Gastroesophageal sphincter (tissue), 4 donors: ENCODE measurements around the gene SERPINI2. TPM values are rescaled to one million over a fixed set of nuclear protein-coding genes. Genes with fewer than 3 reads are reported as not detected.
"Not testable (repeated sequence)": the region's sequence is repeated elsewhere in the genome, so short reads cannot be mapped to it uniquely, and the experiment has no call there.

Experiments
- ATAC-seq: fragments of 150-250 bp; one replicate; pipeline ENCODE4 v1.9.1; 2016; ENCODE audit warnings: mild to moderate bottlenecking, moderate library complexity
- H3K27ac ChIP-seq, 4 donors: fragments of 200-600 bp; sonication (generic) in 3 of 4; 1 replicate in 3 of 4; 2 replicates in 1 of 4; pipeline ENCODE4 v1.5.1; 2016 to 2019
- H3K27me3 ChIP-seq: fragments of 200-600 bp; sonication (generic); one replicate; pipeline ENCODE4 v1.5.1; 2019
- H3K36me3 ChIP-seq, 2 donors: fragments of 200-600 bp; sonication (generic); one replicate each; pipeline ENCODE4 v1.5.1; 2019; ENCODE audit warnings: control low read depth in 1 of 2
- H3K4me1 ChIP-seq, 3 donors: fragments of 200-600 bp; sonication (generic); 1 replicate in 2 of 3; 2 replicates in 1 of 3; pipeline ENCODE4 v1.5.1; 2016 to 2019; ENCODE audit warnings: control low read depth in 2 of 3
- H3K4me3 ChIP-seq, 2 donors: fragments of 200-600 bp; sonication (generic); one replicate each; pipeline ENCODE4 v1.5.1; 2019; ENCODE audit warnings: mild to moderate bottlenecking in 1 of 2, moderate library complexity in 1 of 2
- H3K9me3 ChIP-seq, 3 donors: fragments of 200-600 bp; sonication (generic); one replicate each; pipeline ENCODE4 v1.5.1; 2017 to 2019; ENCODE audit warnings: control low read depth in 2 of 3
- EP300 ChIP-seq: sonication (generic); formaldehyde crosslinking; IDR thresholded peaks from one replicate; pipeline ENCODE4 v1.6.1; 2017; ENCODE audit warnings: antibody characterized with exemption, mild to moderate bottlenecking
- POLR2A ChIP-seq, 2 donors: fragments of 450-650 bp; IDR thresholded peaks; one replicate each; pipeline ENCODE4 v1.6.1; 2017; ENCODE audit warnings: antibody characterized with exemption in 2 of 2, mild to moderate bottlenecking in 2 of 2, moderate library complexity in 1 of 2
- POLR2AphosphoS5 ChIP-seq: sonication (generic); formaldehyde crosslinking; IDR thresholded peaks from one replicate; pipeline ENCODE4 v1.6.1; 2017; ENCODE audit warnings: antibody characterized with exemption
- WGBS, 2 donors: methylation state at CpG; one replicate each; pipeline ENCODE4 v1.1.5; 2018; ENCODE audit warnings: low coverage in 1 of 2; 5-methylcytosine and 5-hydroxymethylcytosine counted together
- total RNA-seq, 4 donors: library from RNA; depleted of rRNA; stranded (reverse); fragments of >200 nt; gene quantifications; one replicate each; pipeline ENCODE4 v1.1.0, GENCODE V29; 2016
- TF ChIP-seq, protein P1 (sequence below), 4 experiments: fragments of 200-600 bp in 2 of 4; fragments of 450-650 bp in 2 of 4; sonication (generic) in 1 of 4; IDR thresholded peaks; one replicate each; pipeline ENCODE4 v1.5.1; 2017 to 2019; ENCODE audit warnings: antibody characterized with exemption in 4 of 4, mild to moderate bottlenecking in 2 of 4, moderate library complexity in 2 of 4

The SERPINI2 gene
- total RNA-seq, 4 donors from 2014 or later, result 0.94 TPM; not detected in 3

DNA sequence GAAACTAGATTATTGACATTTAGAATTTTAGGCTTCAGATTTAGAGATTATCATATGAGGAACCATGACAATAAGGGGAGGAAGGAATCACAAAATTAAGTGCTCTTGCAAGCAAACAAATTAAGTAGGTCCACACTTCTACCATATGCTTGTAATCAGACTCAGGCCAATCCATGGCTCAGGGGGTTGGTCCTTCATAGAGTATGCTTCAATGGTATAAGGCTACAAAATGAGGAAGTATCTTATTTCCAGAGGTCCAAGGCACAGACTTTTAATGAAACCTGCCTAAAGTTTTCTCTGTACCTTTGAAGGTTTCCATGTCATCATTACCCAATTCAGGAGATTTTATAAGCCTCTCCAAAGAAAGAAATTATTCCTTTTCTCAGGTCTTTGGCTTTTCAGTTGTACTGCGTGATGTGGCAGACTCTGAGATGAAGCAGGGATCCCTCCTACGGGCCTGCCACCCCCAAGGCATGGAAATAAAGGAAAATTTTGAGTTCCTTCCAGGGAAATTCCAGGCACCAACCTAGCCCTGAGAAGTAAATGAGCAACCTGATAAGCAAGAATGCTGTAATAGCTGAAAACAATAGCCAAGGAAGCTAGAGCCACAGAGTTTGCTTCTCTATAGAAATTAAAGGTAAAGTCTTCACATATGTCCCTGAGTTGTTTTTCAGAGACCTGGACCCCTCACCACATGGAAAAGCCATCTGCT lies 36.3 kb downstream of the SERPINI2 start:
- Histone ChIP-seq H3K27ac (no peak overlapping the region), H3K36me3 (no peaks in the 10 kb centered on the region), H3K4me3 (no peak overlapping the region), H3K27me3 (no peaks in the 10 kb centered on the region), H3K4me1 (no peaks in the 10 kb centered on the region), H3K9me3 (peaks cover 0 to 3% (median 0%) of the 10 kb centered on the region in 3 donors)
- 50 to 83% methylated on average over 2 of the region's 2 CpGs for WGBS, 2 donors
- no peak for ATAC-seq
- TF ChIP-seq POLR2AphosphoS5 (no peak), POLR2A (IDR thresholded peaks at IDR 0.05) (no peak), EP300 (no peak)
- TF ChIP-seq, protein P1, sequence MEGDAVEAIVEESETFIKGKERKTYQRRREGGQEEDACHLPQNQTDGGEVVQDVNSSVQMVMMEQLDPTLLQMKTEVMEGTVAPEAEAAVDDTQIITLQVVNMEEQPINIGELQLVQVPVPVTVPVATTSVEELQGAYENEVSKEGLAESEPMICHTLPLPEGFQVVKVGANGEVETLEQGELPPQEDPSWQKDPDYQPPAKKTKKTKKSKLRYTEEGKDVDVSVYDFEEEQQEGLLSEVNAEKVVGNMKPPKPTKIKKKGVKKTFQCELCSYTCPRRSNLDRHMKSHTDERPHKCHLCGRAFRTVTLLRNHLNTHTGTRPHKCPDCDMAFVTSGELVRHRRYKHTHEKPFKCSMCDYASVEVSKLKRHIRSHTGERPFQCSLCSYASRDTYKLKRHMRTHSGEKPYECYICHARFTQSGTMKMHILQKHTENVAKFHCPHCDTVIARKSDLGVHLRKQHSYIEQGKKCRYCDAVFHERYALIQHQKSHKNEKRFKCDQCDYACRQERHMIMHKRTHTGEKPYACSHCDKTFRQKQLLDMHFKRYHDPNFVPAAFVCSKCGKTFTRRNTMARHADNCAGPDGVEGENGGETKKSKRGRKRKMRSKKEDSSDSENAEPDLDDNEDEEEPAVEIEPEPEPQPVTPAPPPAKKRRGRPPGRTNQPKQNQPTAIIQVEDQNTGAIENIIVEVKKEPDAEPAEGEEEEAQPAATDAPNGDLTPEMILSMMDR (IDR thresholded peaks at IDR 0.05), result no peak

DNA sequence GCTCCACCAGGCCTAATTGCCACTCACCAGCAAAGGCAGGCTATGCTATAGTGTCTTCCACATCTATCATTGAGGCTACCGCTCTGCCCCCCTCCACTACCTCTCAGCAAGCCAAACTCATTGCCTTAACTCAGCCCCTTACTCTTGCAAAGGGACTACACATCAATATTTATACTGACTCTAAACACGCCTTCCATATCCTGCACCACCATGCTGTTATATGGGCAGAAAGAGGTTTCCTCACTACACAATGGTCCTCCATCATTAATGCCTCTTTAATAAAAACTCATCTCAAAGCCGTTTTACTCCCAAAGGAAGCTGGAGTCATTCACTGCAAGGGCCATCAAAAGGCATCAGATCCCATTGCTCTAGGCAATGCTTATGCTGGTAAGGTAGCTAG lies 46.9 kb downstream of the SERPINI2 start:
- not testable (repeated sequence) for H3K27me3 ChIP-seq, H3K4me3 ChIP-seq, ATAC-seq, H3K27ac ChIP-seq, H3K36me3 ChIP-seq, H3K4me1 ChIP-seq
- H3K9me3 ChIP-seq, result peaks cover 0 to 36% (median 0%) of the 10 kb centered on the region in 3 donors
- WGBS, 2 donors, result 96 to 100% methylated on average over 2 to 3 of the region's 3 CpGs

DNA sequence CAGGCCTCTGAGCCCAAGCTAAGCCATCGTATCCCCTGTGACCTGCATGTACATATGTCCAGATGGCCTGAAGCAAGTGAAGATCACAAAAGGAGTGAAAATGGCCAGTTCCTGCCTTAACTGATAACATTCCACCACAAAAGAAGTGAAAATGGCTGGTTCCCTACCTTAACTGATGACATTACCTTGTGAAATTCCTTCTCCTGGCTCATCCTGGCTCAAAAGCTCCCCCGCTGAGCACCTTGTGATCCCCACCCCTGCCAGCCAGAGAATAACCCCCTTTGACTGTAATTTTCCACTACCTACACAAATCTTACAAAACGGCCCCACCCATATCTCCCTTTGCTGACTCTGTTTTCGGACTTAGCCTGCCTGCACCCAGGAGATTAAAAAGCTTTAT lies 51.4 kb downstream of the SERPINI2 start:
- H3K27me3 ChIP-seq, H3K4me3 ChIP-seq, ATAC-seq, H3K36me3 ChIP-seq, H3K4me1 ChIP-seq, H3K27ac ChIP-seq: not testable (repeated sequence)
- WGBS, 2 donors, result 75 to 87% methylated on average over 4 of the region's 4 CpGs
- peaks cover 0 to 22% (median 0%) of the 10 kb centered on the region in 3 donors for H3K9me3 ChIP-seq

DNA sequence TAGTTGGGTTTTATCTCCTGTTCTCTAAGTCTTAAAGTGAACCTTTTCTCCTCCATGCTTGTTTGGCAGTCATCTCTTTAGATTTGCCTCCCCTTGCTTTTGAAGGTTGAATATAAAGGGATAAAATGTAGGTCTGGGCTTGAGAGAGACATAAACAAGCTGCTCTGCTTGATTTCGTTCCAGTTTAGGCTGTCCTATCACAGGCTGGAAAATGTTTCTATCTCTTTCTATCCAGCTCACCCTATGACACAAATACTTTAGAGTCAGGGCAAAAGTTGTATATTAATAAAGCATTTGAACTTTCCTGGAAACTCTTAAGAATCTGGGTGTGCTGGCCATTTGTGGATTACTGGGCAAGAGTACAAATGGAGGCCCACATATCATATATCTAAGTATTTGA lies 64.2 kb downstream of the SERPINI2 start:
- no peak overlapping the region for H3K27ac ChIP-seq
- no peaks in the 10 kb centered on the region for H3K36me3 ChIP-seq
- no peak for TF ChIP-seq POLR2A (IDR thresholded peaks at IDR 0.05)
- no peak for TF ChIP-seq EP300
- TF ChIP-seq, protein P1 (IDR thresholded peaks at IDR 0.05), result no peak
- no peak for TF ChIP-seq POLR2AphosphoS5
- H3K4me1 ChIP-seq, result no peaks in the 10 kb centered on the region
- WGBS, 2 donors, result 50 to 56% methylated on average over 1 of the region's 1 CpG
- no peaks in the 10 kb centered on the region for H3K9me3 ChIP-seq
- no peak for ATAC-seq
- H3K27me3 ChIP-seq, result no peaks in the 10 kb centered on the region
- H3K4me3 ChIP-seq, result no peak overlapping the region

DNA sequence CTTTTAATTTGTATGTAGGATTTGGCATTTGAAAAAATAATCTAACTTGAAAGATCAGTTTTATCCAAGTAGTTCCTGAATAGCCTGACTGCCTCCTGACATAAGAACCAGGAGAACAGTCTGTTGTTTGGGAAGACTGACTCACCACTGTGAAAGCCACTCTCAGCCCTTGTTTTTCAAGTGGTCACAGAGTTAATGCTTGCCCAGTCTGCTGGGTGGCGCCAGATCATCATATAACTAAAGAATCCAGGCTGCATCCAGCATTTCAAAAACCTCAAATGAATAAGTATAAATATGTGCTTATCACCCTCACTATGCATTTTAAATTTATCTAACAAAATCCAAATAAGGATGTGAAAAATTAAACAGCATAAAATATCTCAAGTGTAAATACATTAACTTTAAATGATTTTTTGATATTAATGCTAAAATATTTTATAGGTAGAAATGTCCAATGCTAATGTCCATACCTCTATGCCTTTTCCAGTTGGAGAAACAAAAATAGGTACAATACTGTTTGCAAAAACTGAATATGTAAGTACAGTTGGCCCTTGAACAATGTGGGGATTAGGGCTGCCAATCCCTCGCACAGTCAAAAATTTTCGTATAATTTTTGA lies 66.9 kb downstream of the SERPINI2 start:
- TF ChIP-seq EP300, result no peak
- TF ChIP-seq POLR2AphosphoS5, result no peak
- TF ChIP-seq, protein P1 (IDR thresholded peaks at IDR 0.05), result peak in 1 of 4 experiments; percentile 32
- no peak for TF ChIP-seq POLR2A (IDR thresholded peaks at IDR 0.05)
- Histone ChIP-seq H3K27ac (no peak overlapping the region), H3K9me3 (no peaks in the 10 kb centered on the region), H3K4me3 (no peak overlapping the region), H3K4me1 (no peaks in the 10 kb centered on the region), H3K27me3 (no peaks in the 10 kb centered on the region), H3K36me3 (no peaks in the 10 kb centered on the region)
- WGBS, 2 donors, result 47 to 70% methylated on average over 3 of the region's 3 CpGs
- no peak for ATAC-seq

DNA sequence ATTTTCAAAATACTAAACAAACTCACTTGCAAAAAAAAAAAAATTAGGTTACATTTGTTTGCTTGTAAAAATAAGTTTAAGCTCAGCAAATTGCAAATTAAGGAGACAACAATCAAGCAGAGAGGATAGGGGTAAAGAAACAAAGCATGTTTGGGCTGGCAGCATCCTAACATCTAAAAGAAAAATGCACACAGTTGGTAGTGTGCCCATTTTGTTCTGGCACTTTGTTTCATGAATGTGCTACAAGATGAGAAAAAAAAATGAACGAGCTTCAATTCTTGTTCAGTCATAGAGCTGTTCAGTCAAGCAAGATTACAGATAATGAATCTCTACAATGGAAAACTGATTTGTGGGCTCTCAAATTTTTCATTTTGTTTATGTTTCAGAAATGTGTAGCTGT lies 76.0 kb downstream of the SERPINI2 start:
- WGBS, 2 donors, result 33 to 52% methylated on average over 1 of the region's 1 CpG
- no peak for ATAC-seq
- TF ChIP-seq, protein P1 (IDR thresholded peaks at IDR 0.05), result no peak
- no peak for TF ChIP-seq POLR2A (IDR thresholded peaks at IDR 0.05)
- no peak for TF ChIP-seq POLR2AphosphoS5
- TF ChIP-seq EP300, result no peak
- Histone ChIP-seq H3K9me3 (no peaks in the 10 kb centered on the region), H3K36me3 (no peaks in the 10 kb centered on the region), H3K4me3 (no peak overlapping the region), H3K27me3 (no peaks in the 10 kb centered on the region), H3K4me1 (no peaks in the 10 kb centered on the region), H3K27ac (no peak overlapping the region)
